Neural progenitor cell (in vitro differentiated cells): ENCODE measurements around the gene SMARCA5. TPM values are rescaled to one million over a fixed set of nuclear protein-coding genes. Genes with fewer than 3 reads are reported as not detected.

Experiments
- DNase-seq: peaks from one replicate; pipeline ENCODE4 v3.0.0-alpha.2; 2016; ENCODE audit warnings: low spot score
- H2AFZ ChIP-seq: fragments of 200-600 bp; sonication (generic); replicated peaks from 2 replicates; pipeline ENCODE4 v1.6.1; 2016; ENCODE audit warnings: antibody characterized with exemption
- H3F3A ChIP-seq: fragments of 200-600 bp; sonication (generic); 2 replicates; pipeline ENCODE4 v1.6.1; 2016; ENCODE audit warnings: antibody characterized with exemption, low read depth
- H3K27ac ChIP-seq: fragments of 200-600 bp; sonication (generic); 2 replicates; pipeline ENCODE4 v1.5.1; 2016; ENCODE audit warnings: mild to moderate bottlenecking
- H3K27me3 ChIP-seq: fragments of 200-600 bp; sonication (generic); 2 replicates; pipeline ENCODE4 v1.6.1; 2016; ENCODE audit warnings: mild to moderate bottlenecking, moderate library complexity
- H3K36me3 ChIP-seq: fragments of 200-600 bp; sonication (generic); 2 replicates; pipeline ENCODE4 v1.5.1; 2016
- H3K4me1 ChIP-seq: fragments of 200-600 bp; sonication (generic); 2 replicates; pipeline ENCODE4 v1.6.1; 2016; ENCODE audit warnings: mixed run types
- H3K4me2 ChIP-seq: fragments of 200-600 bp; sonication (generic); 2 replicates; pipeline ENCODE4 v1.6.1; 2016
- H3K4me3 ChIP-seq: fragments of 200-600 bp; sonication (generic); 2 replicates; pipeline ENCODE4 v1.5.1; 2016
- H3K79me2 ChIP-seq: fragments of 200-600 bp; sonication (generic); 2 replicates; pipeline ENCODE4 v1.6.1; 2016; ENCODE audit warnings: low read depth
- H3K9ac ChIP-seq: fragments of 200-600 bp; sonication (generic); 2 replicates; pipeline ENCODE4 v1.6.1; 2016
- H3K9me3 ChIP-seq: fragments of 200-600 bp; sonication (generic); 2 replicates; pipeline ENCODE4 v1.5.1; 2016; ENCODE audit warnings: low read depth
- H4K20me1 ChIP-seq: fragments of 200-600 bp; sonication (generic); 2 replicates; pipeline ENCODE4 v1.6.1; 2016; ENCODE audit warnings: low read depth
- H3K27ac Mint-ChIP-seq: 3 replicates; pipeline ENCODE4 v1.8.0; 2021; ENCODE audit warnings: mixed read lengths
- H3K27me3 Mint-ChIP-seq: 2 replicates; pipeline ENCODE4 v1.8.0; 2022; ENCODE audit warnings: low read depth, mild to moderate bottlenecking, inconsistent platforms, moderate library complexity, mixed read lengths; ENCODE audit not compliant: insufficient read depth
- H3K36me3 Mint-ChIP-seq: 3 replicates; pipeline ENCODE4 v1.8.0; 2021; ENCODE audit warnings: mixed read lengths
- H3K4me1 Mint-ChIP-seq: 3 replicates; pipeline ENCODE4 v1.8.0; 2021; ENCODE audit warnings: mixed read lengths
- H3K4me3 Mint-ChIP-seq: 3 replicates; pipeline ENCODE4 v1.8.0; 2021; ENCODE audit warnings: mild to moderate bottlenecking, moderate library complexity, mixed read lengths
- H3K9me3 Mint-ChIP-seq: 3 replicates; pipeline ENCODE4 v1.8.0; 2020; ENCODE audit warnings: mixed read lengths
- EZH2 ChIP-seq: fragments of 200-600 bp; sonication (generic); IDR thresholded peaks from 2 replicates; pipeline ENCODE4 v1.6.1; 2017; ENCODE audit warnings: antibody characterized with exemption, mild to moderate bottlenecking, moderate library complexity
- EZH2phosphoT487 ChIP-seq: fragments of 200-600 bp; sonication (generic); IDR thresholded peaks from 2 replicates; pipeline ENCODE4 v1.6.1; 2017; ENCODE audit warnings: antibody characterized with exemption
- total RNA-seq: library from RNA; depleted of rRNA; stranded (reverse); fragments of >200 nt; gene quantifications from 2 replicates; pipeline ENCODE4 v1.2.3, GENCODE V29; 2015; ENCODE audit warnings: low replicate concordance
- TF ChIP-seq, protein P1 (sequence below): fragments of 200-600 bp; sonication (generic); IDR thresholded peaks from 2 replicates; pipeline ENCODE4 v1.5.1; 2017; ENCODE audit warnings: antibody characterized with exemption, mild to moderate bottlenecking

The SMARCA5 gene
- total RNA-seq, 1 donor from 2014 or later, result 176 TPM

DNA sequence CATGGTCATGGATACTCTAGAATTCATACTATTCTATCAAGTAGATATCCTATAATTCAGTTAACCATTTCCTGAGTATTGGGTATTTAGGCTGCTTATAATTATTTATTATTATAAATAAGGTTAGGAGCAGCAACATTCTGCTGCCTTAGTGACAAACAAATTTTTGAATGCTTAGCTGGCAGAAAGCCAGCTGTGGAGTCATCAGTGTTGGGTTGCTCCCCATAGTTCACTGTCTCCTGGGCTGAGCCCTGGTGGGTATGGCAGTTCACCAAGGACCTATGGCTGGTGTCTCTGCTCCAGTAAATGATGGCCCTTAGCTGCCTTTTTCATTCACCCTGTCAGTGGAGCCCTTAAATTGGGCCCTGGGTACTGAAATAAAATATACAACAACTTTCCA is 61.8 kb downstream of the SMARCA5 start:
- Histone ChIP-seq H3K4me3 (no peak overlapping the region), H2AFZ (no peak overlapping the region), H4K20me1 (no peaks in the 10 kb centered on the region), H3K79me2 (no peaks in the 10 kb centered on the region), H3K4me1 (no peaks in the 10 kb centered on the region), H3K36me3 (no peaks in the 10 kb centered on the region), H3K9me3 (no peaks in the 10 kb centered on the region), H3K9ac (no peak overlapping the region), H3K4me2 (no peak overlapping the region), H3K27ac (no peak overlapping the region), H3K27me3 (no peaks in the 10 kb centered on the region), H3F3A (no peaks in the 10 kb centered on the region)
- Mint-ChIP-seq H3K9me3 (no peaks in the 10 kb centered on the region), H3K4me3 (no peak overlapping the region), H3K27me3 (no peaks in the 10 kb centered on the region), H3K36me3 (no peaks in the 10 kb centered on the region), H3K27ac (no peak overlapping the region), H3K4me1 (no peaks in the 10 kb centered on the region)
- TF ChIP-seq EZH2phosphoT487 (no peak), EZH2 (no peak)
- TF ChIP-seq, protein P1, sequence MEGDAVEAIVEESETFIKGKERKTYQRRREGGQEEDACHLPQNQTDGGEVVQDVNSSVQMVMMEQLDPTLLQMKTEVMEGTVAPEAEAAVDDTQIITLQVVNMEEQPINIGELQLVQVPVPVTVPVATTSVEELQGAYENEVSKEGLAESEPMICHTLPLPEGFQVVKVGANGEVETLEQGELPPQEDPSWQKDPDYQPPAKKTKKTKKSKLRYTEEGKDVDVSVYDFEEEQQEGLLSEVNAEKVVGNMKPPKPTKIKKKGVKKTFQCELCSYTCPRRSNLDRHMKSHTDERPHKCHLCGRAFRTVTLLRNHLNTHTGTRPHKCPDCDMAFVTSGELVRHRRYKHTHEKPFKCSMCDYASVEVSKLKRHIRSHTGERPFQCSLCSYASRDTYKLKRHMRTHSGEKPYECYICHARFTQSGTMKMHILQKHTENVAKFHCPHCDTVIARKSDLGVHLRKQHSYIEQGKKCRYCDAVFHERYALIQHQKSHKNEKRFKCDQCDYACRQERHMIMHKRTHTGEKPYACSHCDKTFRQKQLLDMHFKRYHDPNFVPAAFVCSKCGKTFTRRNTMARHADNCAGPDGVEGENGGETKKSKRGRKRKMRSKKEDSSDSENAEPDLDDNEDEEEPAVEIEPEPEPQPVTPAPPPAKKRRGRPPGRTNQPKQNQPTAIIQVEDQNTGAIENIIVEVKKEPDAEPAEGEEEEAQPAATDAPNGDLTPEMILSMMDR, result no peak
- DNase-seq, result no peak

DNA sequence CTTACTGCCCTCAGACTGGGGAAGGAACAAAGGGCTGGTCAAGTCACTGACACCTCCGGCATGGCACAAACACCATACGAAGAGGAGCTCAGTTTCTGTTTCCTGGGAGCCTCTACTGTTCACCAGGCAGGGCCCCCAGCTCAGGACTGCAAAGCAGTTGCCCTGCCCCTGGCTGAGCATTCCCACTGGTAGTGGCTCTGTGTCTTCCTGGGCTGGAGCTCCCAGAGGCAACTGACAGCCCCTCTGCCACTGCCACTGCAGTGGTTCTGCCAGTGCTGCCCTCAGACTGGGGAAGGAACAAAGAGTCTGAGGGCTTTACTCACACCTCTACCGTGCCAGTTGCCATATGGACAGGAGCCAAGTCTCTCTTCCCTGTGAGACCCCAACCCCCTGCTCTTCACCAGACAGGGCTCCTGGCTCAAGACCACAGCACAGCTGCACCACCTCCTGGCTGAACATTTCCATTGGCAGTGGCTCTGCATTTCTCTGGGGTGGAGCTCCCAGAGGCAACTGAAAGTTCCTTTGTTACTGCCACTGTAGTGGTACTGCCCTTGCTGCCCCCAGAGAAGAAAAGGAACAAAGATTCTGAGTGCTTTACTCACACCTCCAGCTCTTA is 67.9 kb downstream of the SMARCA5 start:
- Histone ChIP-seq H3K4me3 (no peak overlapping the region), H3K27me3 (no peaks in the 10 kb centered on the region), H2AFZ (peak overlapping the region; percentile 89), H3K9me3 (no peaks in the 10 kb centered on the region), H3K4me1 (no peaks in the 10 kb centered on the region), H3K9ac (no peak overlapping the region), H3F3A (no peaks in the 10 kb centered on the region), H3K4me2 (no peak overlapping the region), H3K27ac (no peak overlapping the region), H4K20me1 (no peaks in the 10 kb centered on the region), H3K79me2 (no peaks in the 10 kb centered on the region), H3K36me3 (no peaks in the 10 kb centered on the region)
- Mint-ChIP-seq H3K4me1 (no peaks in the 10 kb centered on the region), H3K4me3 (no peak overlapping the region), H3K36me3 (no peaks in the 10 kb centered on the region), H3K27me3 (no peaks in the 10 kb centered on the region), H3K27ac (no peak overlapping the region), H3K9me3 (peaks cover 15% of the 10 kb centered on the region)
- TF ChIP-seq EZH2, result no peak
- TF ChIP-seq, protein P1, result peak; percentile 41
- peak; percentile 47 for DNase-seq

DNA sequence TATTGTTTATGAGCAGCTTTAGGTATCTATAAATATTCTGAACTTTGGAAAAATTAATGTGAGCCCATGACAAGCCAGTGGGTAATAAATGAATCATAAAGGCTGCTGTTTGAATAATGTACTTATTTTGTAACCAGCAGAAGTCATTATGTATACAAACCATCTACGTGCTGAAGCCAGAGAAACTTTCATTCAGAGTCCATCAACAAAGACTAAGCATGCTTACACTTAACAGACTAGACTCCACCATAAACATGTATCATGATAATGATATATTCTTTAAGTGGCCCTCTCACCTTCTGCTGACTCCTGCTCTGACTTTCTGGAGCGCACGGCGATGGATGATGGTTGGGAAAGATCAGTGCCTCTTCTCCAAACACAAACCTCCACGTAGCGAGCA is 72.0 kb downstream of the SMARCA5 start:
- H3K36me3 Mint-ChIP-seq, result no peaks in the 10 kb centered on the region
- H3K27ac Mint-ChIP-seq, result no peak overlapping the region
- H3K4me3 ChIP-seq, result no peak overlapping the region
- H3K4me1 Mint-ChIP-seq, result no peaks in the 10 kb centered on the region
- H3K79me2 ChIP-seq, result no peaks in the 10 kb centered on the region
- H3K27ac ChIP-seq, result no peak overlapping the region
- H3K4me1 ChIP-seq, result no peaks in the 10 kb centered on the region
- TF ChIP-seq EZH2phosphoT487 (no peak), EZH2 (no peak)
- TF ChIP-seq, protein P1, result no peak
- DNase-seq, result no peak
- no peaks in the 10 kb centered on the region for H3K27me3 Mint-ChIP-seq
- no peaks in the 10 kb centered on the region for H3K9me3 ChIP-seq
- no peak overlapping the region for H3K4me2 ChIP-seq
- no peaks in the 10 kb centered on the region for H3K36me3 ChIP-seq
- H3K27me3 ChIP-seq, result no peaks in the 10 kb centered on the region
- no peak overlapping the region for H3K9ac ChIP-seq
- H2AFZ ChIP-seq, result no peak overlapping the region
- peaks cover 15% of the 10 kb centered on the region for H3K9me3 Mint-ChIP-seq
- H4K20me1 ChIP-seq, result no peaks in the 10 kb centered on the region
- H3F3A ChIP-seq, result no peaks in the 10 kb centered on the region
- H3K4me3 Mint-ChIP-seq, result no peak overlapping the region
